ENCODE measurements around the gene ARF3. TPM values are rescaled to one million over a fixed set of nuclear protein-coding genes. Genes with fewer than 3 reads are reported as not detected.
A peak's percentile ranks its signal among the peaks of the same experiment; 100 is the strongest.

Gene ARF3
- total RNA-seq, 1 experiment from 2014 or later, result 166 TPM

- no peaks in the 10 kb centered on the region for H3K36me3 ChIP-seq (ENCODE audit: control insufficient read depth in 1 of 2, insufficient read depth in 2 of 2, low read length in 2 of 2)
- ChIA-PET CTCF (interaction anchor here (1.4 to 3.3 kb wide), 2 partner anchors 17 to 142 kb away, joined by 4 to 15 read pairs; partner anchors contain the start of gene WNT1), POLR2A (no interaction called here), RAD21 (ENCODE audit: low non-redundant PET in 1 of 2, low total read pairs in 2 of 2, uncharacterized antibody in 2 of 2, unreplicated experiment in 2 of 2) (interaction anchor here in 1 of 2 experiments (0.7 kb wide), 1 partner anchor 142 kb away, joined by 3 read pairs; no protein-coding TSS in a partner anchor)
- peaks cover 10% of the 10 kb centered on the region; the same call in 1 of the 2 replicates for H3K79me2 ChIP-seq (ENCODE audit: insufficient read depth, low read length)
- DNase-seq (ENCODE audit: low read depth, low spot score) (peak; percentile 71), ATAC-seq (peak; percentile 70)
- H2AFZ ChIP-seq (ENCODE audit: low read depth, low read length, poor library complexity, severe bottlenecking), result no peak overlapping the region
- H3K27ac ChIP-seq (ENCODE audit: low read depth, low read length), result no peak overlapping the region
- H4K20me1 ChIP-seq (ENCODE audit: insufficient read depth), result no peaks in the 10 kb centered on the region
- peak overlapping the region; percentile 4 to 19; a peak in 2 of 4 replicates for H3K4me3 ChIP-seq (replicated peaks in 1 of 2; ENCODE audit: low read depth in 1 of 2, low read length in 2 of 2)
- no peaks in the 10 kb centered on the region for H3K9me3 ChIP-seq (ENCODE audit: control insufficient read depth in 1 of 2, insufficient read depth in 1 of 2, low read depth in 1 of 2, low read length in 2 of 2)
- no peaks in the 10 kb centered on the region for H3K27me3 ChIP-seq (ENCODE audit: insufficient read depth, low read length)
- BruUV-seq (replicated peaks), result no TSS peak
- H3K4me1 ChIP-seq (ENCODE audit: control insufficient read depth in 1 of 2, insufficient read depth in 2 of 2, low read length in 2 of 2), result peaks cover 9 to 42% of the 10 kb centered on the region in 2 experiments
- peak overlapping the region; percentile 51 for H3K4me2 ChIP-seq (ENCODE audit: low read length)
- no peaks in the 10 kb centered on the region for H3K9me2 ChIP-seq (ENCODE audit: insufficient read depth)
- TF ChIP-seq SP1 (IDR thresholded peaks at IDR 0.05; ENCODE audit: low read depth) (no peak), CEBPB (IDR thresholded peaks at IDR 0.05; ENCODE audit: low read depth) (no peak), SRF (IDR thresholded peaks at IDR 0.05; ENCODE audit: low read depth) (no peak), EZH2phosphoT487 (IDR thresholded peaks at IDR 0.05; ENCODE audit: borderline replicate concordance) (no peak), ZNF274 (IDR thresholded peaks at IDR 0.05; ENCODE audit: low read depth, low read length) (no peak), RAD21 (IDR thresholded peaks at IDR 0.05; ENCODE audit: low read depth) (peak; percentile 84), POLR2A (IDR thresholded peaks at IDR 0.05; ENCODE audit: borderline replicate concordance, extremely low read depth, insufficient read depth, insufficient read length) (no peak), CBX3 (IDR thresholded peaks at IDR 0.05; ENCODE audit: low read depth) (no peak), POLR2AphosphoS5 (IDR thresholded peaks at IDR 0.05; ENCODE audit: low read depth, low read length) (peak; percentile 17; the same call in 1 of the 2 replicates), SIN3A (IDR thresholded peaks at IDR 0.05; ENCODE audit: low read depth) (no peak), ATF3 (IDR thresholded peaks at IDR 0.05) (no peak), TCF7L2 (IDR thresholded peaks at IDR 0.05; ENCODE audit: borderline replicate concordance, extremely low read depth, insufficient read depth, insufficient read length) (no peak), CTCF (IDR thresholded peaks at IDR 0.05 in 2 of 3, conservative IDR thresholded peaks at IDR 0.05 in 1 of 3; ENCODE audit: borderline replicate concordance in 1 of 3, insufficient read depth in 1 of 3, low read depth in 2 of 3, low read length in 2 of 3) (peak; percentile 74 to 80 (median 78)), EZH2 (IDR thresholded peaks at IDR 0.05) (no peak)
- TF ChIP-seq, protein P1, sequence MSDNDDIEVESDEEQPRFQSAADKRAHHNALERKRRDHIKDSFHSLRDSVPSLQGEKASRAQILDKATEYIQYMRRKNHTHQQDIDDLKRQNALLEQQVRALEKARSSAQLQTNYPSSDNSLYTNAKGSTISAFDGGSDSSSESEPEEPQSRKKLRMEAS (IDR thresholded peaks at IDR 0.05), result 0 out of 2 replicates have a peak, but pooled peaks have one; percentile 24
- 0 out of 2 replicates have a peak overlapping the region, but pooled peaks have one; percentile 19 for H3K9ac ChIP-seq (ENCODE audit: low read length)
- intact Hi-C loops (cut with micrococcal nuclease), result loop anchor here (1.0 to 2.0 kb wide), 2 partner anchors 58 to 143 kb away; partner anchors contain the start of gene DDX23
Observed at GRCh38 chr12:48995086-48995879, 38.0 kb upstream of the ARF3 start.

Data from HCT116 (cell line).